ENCODE measurements around the gene PYDC1. TPM values are rescaled to one million over a fixed set of nuclear protein-coding genes. Genes with fewer than 3 reads are reported as not detected.

Gene PYDC1
- total RNA-seq, 1 experiment from 2014 or later = not detected

- intact Hi-C loops (cut with micrococcal nuclease; ENCODE audit: unreplicated experiment) = no loop called here
- Mint-ChIP-seq H3K27me3 (ENCODE audit: insufficient read depth, unreplicated experiment) (peaks cover 3% of the 10 kb centered on the region), H3K27ac (ENCODE audit: unreplicated experiment) (no peak overlapping the region), H3K4me3 (ENCODE audit: unreplicated experiment) (no peak overlapping the region), H3K4me1 (ENCODE audit: low read depth, unreplicated experiment) (peaks cover 6% of the 10 kb centered on the region), H3K9me3 (ENCODE audit: unreplicated experiment) (no peaks in the 10 kb centered on the region), H3K36me3 (ENCODE audit: insufficient read depth, unreplicated experiment) (no peaks in the 10 kb centered on the region)
- no peaks in the 10 kb centered on the region for H3K9me3 ChIP-seq
- H3K4me1 ChIP-seq = no peaks in the 10 kb centered on the region
- no TSS peak for BruUV-seq (replicated peaks)
- ChIA-PET CTCF (no interaction called here), POLR2A (no interaction called here)
- TF ChIP-seq, protein P1, sequence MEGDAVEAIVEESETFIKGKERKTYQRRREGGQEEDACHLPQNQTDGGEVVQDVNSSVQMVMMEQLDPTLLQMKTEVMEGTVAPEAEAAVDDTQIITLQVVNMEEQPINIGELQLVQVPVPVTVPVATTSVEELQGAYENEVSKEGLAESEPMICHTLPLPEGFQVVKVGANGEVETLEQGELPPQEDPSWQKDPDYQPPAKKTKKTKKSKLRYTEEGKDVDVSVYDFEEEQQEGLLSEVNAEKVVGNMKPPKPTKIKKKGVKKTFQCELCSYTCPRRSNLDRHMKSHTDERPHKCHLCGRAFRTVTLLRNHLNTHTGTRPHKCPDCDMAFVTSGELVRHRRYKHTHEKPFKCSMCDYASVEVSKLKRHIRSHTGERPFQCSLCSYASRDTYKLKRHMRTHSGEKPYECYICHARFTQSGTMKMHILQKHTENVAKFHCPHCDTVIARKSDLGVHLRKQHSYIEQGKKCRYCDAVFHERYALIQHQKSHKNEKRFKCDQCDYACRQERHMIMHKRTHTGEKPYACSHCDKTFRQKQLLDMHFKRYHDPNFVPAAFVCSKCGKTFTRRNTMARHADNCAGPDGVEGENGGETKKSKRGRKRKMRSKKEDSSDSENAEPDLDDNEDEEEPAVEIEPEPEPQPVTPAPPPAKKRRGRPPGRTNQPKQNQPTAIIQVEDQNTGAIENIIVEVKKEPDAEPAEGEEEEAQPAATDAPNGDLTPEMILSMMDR (IDR thresholded peaks at IDR 0.05; ENCODE audit: insufficient read depth in 1 of 2, low read depth in 1 of 2, low read length in 1 of 2, severe bottlenecking in 1 of 2, unreplicated experiment in 1 of 2) = no peak
- no peak overlapping the region for H3K4me3 ChIP-seq (ENCODE audit: low read depth, low read length)
- DNase-seq = no peak
- no peaks in the 10 kb centered on the region; the same call in 1 of the 2 replicates for H3K27me3 ChIP-seq (replicated peaks; ENCODE audit: control insufficient read depth, insufficient read depth, low read length)
- H3K36me3 ChIP-seq (ENCODE audit: control insufficient read depth, insufficient read depth, low read length) = no peaks in the 10 kb centered on the region
These were observed 7.4 kb upstream of the PYDC1 start for GRCh38 chr16:31224092-31224955.

DNA sequence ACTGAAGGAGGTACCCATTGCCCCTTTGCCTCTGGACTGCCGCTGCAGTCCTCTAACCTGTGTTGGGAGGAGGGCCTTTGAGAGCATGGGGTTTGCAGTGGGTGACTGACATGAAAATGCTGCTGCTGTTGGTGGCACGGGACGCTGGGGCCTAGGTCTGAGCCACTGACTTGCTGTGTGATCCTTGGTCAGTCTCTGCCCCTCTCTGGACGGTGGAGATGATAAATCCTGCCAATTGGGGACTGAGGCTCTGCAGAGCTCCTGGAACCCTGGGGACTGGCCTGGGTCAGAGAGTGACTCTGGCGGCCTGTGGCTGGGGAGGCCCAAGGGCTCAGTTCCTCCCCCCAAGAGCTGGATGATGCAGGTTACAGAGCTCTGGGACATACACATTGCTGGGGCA, 6.1 kb upstream of the PYDC1 start:
- Histone ChIP-seq H3K36me3 (ENCODE audit: control insufficient read depth, insufficient read depth, low read length) (no peaks in the 10 kb centered on the region), H3K9me3 (no peaks in the 10 kb centered on the region), H3K27me3 (replicated peaks; ENCODE audit: control insufficient read depth, insufficient read depth, low read length) (no peaks in the 10 kb centered on the region; the same call in 1 of the 2 replicates), H3K4me1 (no peaks in the 10 kb centered on the region), H3K4me3 (ENCODE audit: low read depth, low read length) (no peak overlapping the region)
- H3K36me3 Mint-ChIP-seq (ENCODE audit: insufficient read depth, unreplicated experiment) = no peaks in the 10 kb centered on the region
- no peaks in the 10 kb centered on the region for H3K9me3 Mint-ChIP-seq (ENCODE audit: unreplicated experiment)
- DNase-seq = no peak
- H3K4me1 Mint-ChIP-seq (ENCODE audit: low read depth, unreplicated experiment) = no peaks in the 10 kb centered on the region
- H3K27me3 Mint-ChIP-seq (ENCODE audit: insufficient read depth, unreplicated experiment) = peaks cover 3% of the 10 kb centered on the region
- no TSS peak for BruUV-seq (replicated peaks)
- CTCF ChIA-PET = no interaction called here
- H3K4me3 Mint-ChIP-seq (ENCODE audit: unreplicated experiment) = no peak overlapping the region
- POLR2A ChIA-PET = no interaction called here
- no peak overlapping the region for H3K27ac Mint-ChIP-seq (ENCODE audit: unreplicated experiment)
- intact Hi-C loops (cut with micrococcal nuclease; ENCODE audit: unreplicated experiment) = no loop called here
- TF ChIP-seq, protein P1 (IDR thresholded peaks at IDR 0.05; ENCODE audit: insufficient read depth in 1 of 2, low read depth in 1 of 2, low read length in 1 of 2, severe bottlenecking in 1 of 2, unreplicated experiment in 1 of 2) = no peak

- Mint-ChIP-seq H3K27me3 (ENCODE audit: insufficient read depth, unreplicated experiment) (peaks cover 3% of the 10 kb centered on the region), H3K9me3 (ENCODE audit: unreplicated experiment) (no peaks in the 10 kb centered on the region), H3K36me3 (ENCODE audit: insufficient read depth, unreplicated experiment) (no peaks in the 10 kb centered on the region), H3K27ac (ENCODE audit: unreplicated experiment) (no peak overlapping the region), H3K4me1 (ENCODE audit: low read depth, unreplicated experiment) (no peaks in the 10 kb centered on the region), H3K4me3 (ENCODE audit: unreplicated experiment) (no peak overlapping the region)
- POLR2A ChIA-PET = no interaction called here
- no peaks in the 10 kb centered on the region for H3K36me3 ChIP-seq (ENCODE audit: control insufficient read depth, insufficient read depth, low read length)
- intact Hi-C loops (cut with micrococcal nuclease; ENCODE audit: unreplicated experiment) = no loop called here
- H3K27me3 ChIP-seq (replicated peaks; ENCODE audit: control insufficient read depth, insufficient read depth, low read length) = no peaks in the 10 kb centered on the region; the same call in 1 of the 2 replicates
- H3K4me3 ChIP-seq (ENCODE audit: low read depth, low read length) = no peak overlapping the region
- DNase-seq = no peak
- H3K4me1 ChIP-seq = no peaks in the 10 kb centered on the region
- TF ChIP-seq, protein P1 (IDR thresholded peaks at IDR 0.05; ENCODE audit: insufficient read depth in 1 of 2, low read depth in 1 of 2, low read length in 1 of 2, severe bottlenecking in 1 of 2, unreplicated experiment in 1 of 2) = no peak
- BruUV-seq (replicated peaks) = no TSS peak
- H3K9me3 ChIP-seq = no peaks in the 10 kb centered on the region
- CTCF ChIA-PET = no interaction called here
These were observed 4.6 kb upstream of the PYDC1 start for GRCh38 chr16:31221357-31222160.

All from Caco-2 (cell line).